ENCODE measurements around the gene TTC9B.
A peak's percentile ranks its signal among the peaks of the same experiment; 100 is the strongest.

Gene TTC9B

GRCh38 chr19:40232949-40233810 lies 15.0 kb upstream of the TTC9B start:
- no peak for TF ChIP-seq POLR2AphosphoS5 (IDR thresholded peaks at IDR 0.05; ENCODE audit: low read depth, low read length)
- TF ChIP-seq REST (IDR thresholded peaks at IDR 0.05; ENCODE audit: insufficient read depth in 1 of 2, low read depth in 2 of 2, low read length in 2 of 2): no peak
- TF ChIP-seq FOXP2 (optimal IDR thresholded peaks at IDR 0.05; ENCODE audit: borderline replicate concordance, extremely low read depth, extremely low read length, insufficient read depth): no peak
- no peak for TF ChIP-seq TAF1 (IDR thresholded peaks at IDR 0.05; ENCODE audit: borderline replicate concordance, insufficient read depth, low read length)
- no peak for TF ChIP-seq SIN3A (IDR thresholded peaks at IDR 0.05; ENCODE audit: borderline replicate concordance, insufficient read depth, low read length)

GRCh38 chr19:40232479-40232878 lies 14.3 kb upstream of the TTC9B start:
- TF ChIP-seq REST (IDR thresholded peaks at IDR 0.05; ENCODE audit: insufficient read depth in 1 of 2, low read depth in 2 of 2, low read length in 2 of 2) (no peak), POLR2AphosphoS5 (IDR thresholded peaks at IDR 0.05; ENCODE audit: low read depth, low read length) (no peak), TAF1 (IDR thresholded peaks at IDR 0.05; ENCODE audit: borderline replicate concordance, insufficient read depth, low read length) (no peak), FOXP2 (optimal IDR thresholded peaks at IDR 0.05; ENCODE audit: borderline replicate concordance, extremely low read depth, extremely low read length, insufficient read depth) (peak; percentile 81), SIN3A (IDR thresholded peaks at IDR 0.05; ENCODE audit: borderline replicate concordance, insufficient read depth, low read length) (no peak)

- TF ChIP-seq SIN3A (IDR thresholded peaks at IDR 0.05; ENCODE audit: borderline replicate concordance, insufficient read depth, low read length) (0 out of 2 replicates have a peak, but pooled peaks have one; percentile 40), REST (IDR thresholded peaks at IDR 0.05; ENCODE audit: insufficient read depth in 1 of 2, low read depth in 2 of 2, low read length in 2 of 2) (peak in 1 of 2 experiments; percentile 51; a peak in 1 of 4 replicates), TAF1 (IDR thresholded peaks at IDR 0.05; ENCODE audit: borderline replicate concordance, insufficient read depth, low read length) (peak; percentile 53; the same call in 1 of the 2 replicates), POLR2AphosphoS5 (IDR thresholded peaks at IDR 0.05; ENCODE audit: low read depth, low read length) (peak; percentile 78), FOXP2 (optimal IDR thresholded peaks at IDR 0.05; ENCODE audit: borderline replicate concordance, extremely low read depth, extremely low read length, insufficient read depth) (peak; percentile 95)
Measured at GRCh38 chr19:40231544-40232424, 13.6 kb upstream of the TTC9B start.

GRCh38 chr19:40231057-40231456 lies 12.9 kb upstream of the TTC9B start:
- TF ChIP-seq SIN3A (IDR thresholded peaks at IDR 0.05; ENCODE audit: borderline replicate concordance, insufficient read depth, low read length): no peak
- TF ChIP-seq FOXP2 (optimal IDR thresholded peaks at IDR 0.05; ENCODE audit: borderline replicate concordance, extremely low read depth, extremely low read length, insufficient read depth): no peak
- TF ChIP-seq TAF1 (IDR thresholded peaks at IDR 0.05; ENCODE audit: borderline replicate concordance, insufficient read depth, low read length): no peak
- TF ChIP-seq POLR2AphosphoS5 (IDR thresholded peaks at IDR 0.05; ENCODE audit: low read depth, low read length): no peak
- no peak for TF ChIP-seq REST (IDR thresholded peaks at IDR 0.05; ENCODE audit: insufficient read depth in 1 of 2, low read depth in 2 of 2, low read length in 2 of 2)
